ENCODE measurements around the gene FRMD4A. TPM values are rescaled to one million over a fixed set of nuclear protein-coding genes. Genes with fewer than 3 reads are reported as not detected.
A peak's percentile ranks its signal among the peaks of the same experiment; 100 is the strongest.

The FRMD4A gene
- total and polyA plus RNA-seq, 2 of the 4 experiments (the other 2 are of a cell fraction) = 30.3 to 68.8 TPM

DNA sequence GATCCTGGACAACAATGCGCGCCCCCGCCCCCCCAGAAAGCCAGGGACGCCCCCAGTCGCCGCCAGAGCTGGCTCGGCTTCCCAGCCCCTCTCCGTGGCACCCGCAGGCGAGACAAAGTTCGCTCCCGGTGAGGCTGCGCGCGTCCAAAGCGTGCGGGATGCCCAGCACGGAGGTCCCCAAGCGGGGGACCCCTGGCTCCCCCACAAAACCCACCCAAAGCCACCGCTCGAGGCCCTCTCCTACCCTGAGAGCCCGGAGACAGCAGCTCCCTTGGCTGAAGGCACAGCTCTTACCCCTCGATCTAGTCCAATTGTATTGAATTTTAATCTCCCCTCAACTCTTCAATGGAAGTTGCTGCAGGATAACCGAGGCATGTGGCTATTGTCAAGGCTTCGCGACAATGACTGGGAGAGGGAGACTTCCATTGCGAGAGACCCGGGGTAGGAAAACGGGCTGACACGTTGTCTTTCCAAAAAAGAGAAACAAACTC, 438.7 kb downstream of the FRMD4A start (continued):
- TF ChIP-seq RAD21 (IDR thresholded peaks at IDR 0.05; ENCODE audit: low read length) = no peak

DNA sequence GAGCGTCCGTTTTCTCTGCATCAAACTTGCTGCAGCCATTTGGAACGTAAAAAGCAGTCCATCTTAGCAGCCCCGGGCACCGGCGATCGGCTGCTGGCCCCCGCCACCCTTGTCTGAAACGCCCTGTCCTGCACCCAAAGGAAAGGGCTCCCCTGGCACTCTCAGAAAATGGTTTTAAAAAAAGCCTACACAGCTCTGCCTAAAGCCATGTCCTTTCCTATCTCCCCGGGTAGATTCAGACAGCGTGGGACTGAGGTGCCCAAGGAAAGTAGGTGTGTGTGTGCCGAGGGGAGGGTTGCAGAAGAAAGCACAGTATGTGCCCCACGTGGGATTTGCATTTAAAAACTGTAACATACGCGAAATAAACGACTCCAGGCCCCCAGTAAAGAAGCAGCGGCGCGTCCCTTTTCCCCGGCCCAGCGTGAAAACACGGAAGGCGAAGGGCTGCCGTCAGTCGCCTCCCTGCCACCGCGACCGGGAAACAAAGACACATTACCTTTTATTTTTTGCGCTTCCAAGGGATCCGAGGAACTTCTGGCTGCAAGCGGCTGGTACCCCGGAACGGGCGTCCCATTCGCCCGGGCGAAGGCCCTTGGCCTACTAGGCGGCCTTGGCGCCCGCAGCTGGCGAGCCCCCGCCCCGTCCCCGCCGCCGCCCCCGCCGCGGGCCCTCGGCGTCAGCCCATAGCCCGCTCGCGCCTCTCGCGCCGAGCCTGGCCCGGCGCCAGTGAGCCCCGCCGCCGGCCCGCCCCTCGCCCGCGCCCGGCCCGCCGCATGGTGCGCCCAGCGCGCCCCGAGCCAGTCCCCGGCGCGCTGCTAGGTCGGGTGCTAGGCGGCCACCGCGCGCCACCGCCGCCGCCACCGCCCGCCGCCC, 439.4 kb downstream of the FRMD4A start:
- peak overlapping the region; percentile 72 for H2BK5ac ChIP-seq (ENCODE audit: low read depth, low read length, poor library complexity, severe bottlenecking)
- peak overlapping the region; percentile 73 for H3K56ac ChIP-seq (ENCODE audit: extremely low read depth, insufficient read depth, low read length)
- H3K4me1 ChIP-seq (ENCODE audit: control insufficient read depth, insufficient read depth, low read length) = peaks cover 13% of the 10 kb centered on the region
- H3K4me3 ChIP-seq (ENCODE audit: insufficient read depth, low read depth, low read length) = peak overlapping the region; percentile 62
- H3K9me3 ChIP-seq (ENCODE audit: control insufficient read depth, insufficient read depth, low read length) = no peaks in the 10 kb centered on the region
- 2% methylated on average over 58 of the region's 87 CpGs; no CpG with 5 or more reads in 1 of the 2 experiments for WGBS, 2 experiments (ENCODE audit: extremely low coverage in 2 of 2, insufficient read length in 1 of 2)
- H2AK9ac ChIP-seq (replicated peaks; ENCODE audit: low read depth, low read length, poor library complexity) = peak overlapping the region; percentile 98
- H3K27ac ChIP-seq (ENCODE audit: insufficient read depth, low read length) = peak overlapping the region; percentile 73
- H3K14ac ChIP-seq (replicated peaks; ENCODE audit: low read depth, low read length) = peak overlapping the region; percentile 93
- intact Hi-C loops (cut with micrococcal nuclease) = loop anchor here (5.0 kb wide), 1 partner anchor 104 kb away; no protein-coding TSS in a partner anchor
- peak overlapping the region; percentile 94 for H3K9ac ChIP-seq (ENCODE audit: low read depth, low read length)
- dilution Hi-C loops (cut with HindIII; ENCODE audit: low sequenced_read_pairs, unreplicated experiment) = no loop called here
- ATAC-seq (ENCODE audit: low read depth) (peak; percentile 64), DNase-seq (no peak)
- H2BK15ac ChIP-seq (ENCODE audit: low read depth, low read length) = peak overlapping the region; percentile 69; the same call in 1 of the 3 replicates
- no peaks in the 10 kb centered on the region for H3K36me3 ChIP-seq (ENCODE audit: control insufficient read depth, insufficient read depth, low read length)
- no peaks in the 10 kb centered on the region for H3K27me3 ChIP-seq (ENCODE audit: control insufficient read depth, insufficient read depth, low read length)
- BruUV-seq (replicated peaks) = no TSS peak
- peak overlapping the region; percentile 49 for H4K91ac ChIP-seq (ENCODE audit: insufficient read depth, low read depth, low read length)
- peak overlapping the region; percentile 92 for H2AFZ ChIP-seq (replicated peaks; ENCODE audit: low read length, poor library complexity)
- POLR2A ChIA-PET (ENCODE audit: unreplicated experiment) = interaction anchor here (0.6 kb wide), 1 partner anchor 54 kb away, joined by 6 read pairs; no protein-coding TSS in a partner anchor
- no peaks in the 10 kb centered on the region for H4K20me1 ChIP-seq (ENCODE audit: insufficient read depth, low read length)
- peak overlapping the region; percentile 77 for H3K18ac ChIP-seq (ENCODE audit: low read depth, low read length)
- H2BK20ac ChIP-seq (ENCODE audit: low read depth, low read length) = peak overlapping the region; percentile 55
- H4K8ac ChIP-seq (ENCODE audit: low read depth in 2 of 2, low read length in 2 of 2) = peak overlapping the region; percentile 68 to 93
- CTCF ChIA-PET = no interaction called here
- peaks cover 18 to 66% of the 10 kb centered on the region in 2 experiments for H3K79me1 ChIP-seq (ENCODE audit: low read depth in 1 of 2, low read length in 2 of 2)
- H3K4me2 ChIP-seq (ENCODE audit: low read depth, low read length) = peak overlapping the region; percentile 96
- H2BK120ac ChIP-seq (ENCODE audit: low read depth, low read length) = peak overlapping the region; percentile 75
- H2AK5ac ChIP-seq (ENCODE audit: low read depth, low read length) = peak overlapping the region; percentile 93; the same call in 1 of the 2 replicates
- peak overlapping the region; percentile 81 for H3K4ac ChIP-seq (ENCODE audit: low read depth, low read length)
- no peak for TF ChIP-seq MAFK (IDR thresholded peaks at IDR 0.05; ENCODE audit: low read depth, low read length)
- peak; percentile 24; the same call in 1 of the 2 replicates for TF ChIP-seq POLR2A (IDR thresholded peaks at IDR 0.05; ENCODE audit: low read depth, low read length)
- H3K9me1 ChIP-seq (ENCODE audit: insufficient read depth, low read length) = peaks cover 23% of the 10 kb centered on the region
- peak overlapping the region; percentile 96 for H3K23ac ChIP-seq (ENCODE audit: low read depth, low read length)
- in situ Hi-C loops (cut with MboI; ENCODE audit: low sequenced_read_pairs) = no loop called here
- peak overlapping the region; percentile 85 for H4K5ac ChIP-seq (ENCODE audit: low read depth, low read length)

All from IMR-90 (cell line).